OCI-LY3 (cell line): Measurements from ENCODE around the gene PPP2R2C.

Experiments used
- H2AFZ ChIP-seq: fragments of 200-600, 300-600 bp; shearing (Covaris generic); 2 replicates; pipeline ENCODE4 v1.6.0; 2014; ENCODE audit warnings: antibody characterized with exemption, low read depth, low read length
- H3K27ac ChIP-seq: fragments of 200-600, 300-600 bp; sonication (generic); 2 replicates; pipeline ENCODE4 v1.5.1; 2014; ENCODE audit warnings: mild to moderate bottlenecking, low read length, moderate library complexity, mixed read lengths
- H3K27me3 ChIP-seq: fragments of 200-600, 300-600 bp; sonication (generic); 2 replicates; pipeline ENCODE4 v1.6.1; 2014; ENCODE audit warnings: low read depth, low read length, mixed read lengths
- H3K36me3 ChIP-seq: fragments of 200-600, 300-600 bp; sonication (generic); replicated peaks from 2 replicates; pipeline ENCODE3; 2014; ENCODE audit warnings: low read depth, low read length, mixed read lengths
- H3K4me1 ChIP-seq: fragments of 300-600, 200-600 bp; sonication (generic); 2 replicates; pipeline ENCODE4 v1.6.1; 2014; ENCODE audit warnings: low read length, mixed read lengths
- H3K4me2 ChIP-seq: fragments of 200-600, 300-600 bp; sonication (generic); 2 replicates; pipeline ENCODE4 v1.6.1; 2014; ENCODE audit warnings: low read length, mixed read lengths
- H3K4me3 ChIP-seq: fragments of 300-600, 200-600 bp; sonication (generic); 2 replicates; pipeline ENCODE4 v1.5.1; 2014; ENCODE audit warnings: antibody characterized with exemption, mild to moderate bottlenecking, low read length, moderate library complexity
- H3K79me2 ChIP-seq: fragments of 300-600, 200-600 bp; shearing (Covaris generic); 2 replicates; pipeline ENCODE4 v1.6.1; 2014; ENCODE audit warnings: mild to moderate bottlenecking, low read length, mixed read lengths
- H3K9ac ChIP-seq: fragments of 300-600, 200-600 bp; shearing (Covaris generic); 2 replicates; pipeline ENCODE4 v1.6.0; 2014; ENCODE audit warnings: mild to moderate bottlenecking, low read length, moderate library complexity
- H3K9me3 ChIP-seq: fragments of 200-600, 300-600 bp; shearing (Covaris generic); 2 replicates; pipeline ENCODE4 v1.6.1; 2014; ENCODE audit warnings: low read length, mixed read lengths; ENCODE audit not compliant: insufficient read depth
- H4K20me1 ChIP-seq: fragments of 200-600, 300-600 bp; sonication (generic); 2 replicates; pipeline ENCODE4 v1.6.1; 2016; ENCODE audit warnings: low read length, mixed read lengths; ENCODE audit not compliant: insufficient read depth
- EZH2phosphoT487 ChIP-seq: fragments of 200-600 bp; shearing (Covaris generic); IDR thresholded peaks from 2 replicates; pipeline ENCODE4 v1.6.1; 2018; ENCODE audit warnings: antibody characterized with exemption, mixed run types, low read depth
- TF ChIP-seq, protein P1 (sequence below): fragments of 200-600, 300-600 bp; sonication (generic); IDR thresholded peaks from 2 replicates; pipeline ENCODE4 v1.5.1; 2014; ENCODE audit warnings: antibody characterized with exemption, low read length, low read depth

The PPP2R2C gene

DNA sequence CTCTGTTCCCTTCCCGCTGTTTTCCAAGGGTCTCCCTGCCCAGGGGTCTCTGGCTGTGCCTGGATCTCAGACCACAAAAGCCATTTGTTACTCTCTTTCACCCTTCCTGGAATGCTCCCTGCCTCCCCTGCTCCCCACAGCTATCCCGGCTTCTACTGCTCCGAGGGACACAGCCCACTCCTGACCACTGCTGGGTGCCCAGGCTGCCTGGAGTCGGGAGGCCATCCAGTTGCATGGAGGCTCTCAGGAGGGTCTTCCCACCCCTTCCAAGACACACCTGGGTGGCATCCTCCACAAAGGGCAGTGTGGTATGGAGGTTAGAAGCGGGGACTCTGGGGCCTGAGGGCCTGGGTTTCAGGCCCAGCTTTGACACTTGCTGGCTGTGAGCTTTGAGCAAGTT lies 101.1 kb downstream of the PPP2R2C start:
- Histone ChIP-seq H2AFZ (no peak overlapping the region), H3K9ac (no peak overlapping the region), H3K27ac (no peak overlapping the region), H3K36me3 (no peaks in the 10 kb centered on the region), H4K20me1 (no peaks in the 10 kb centered on the region), H3K4me3 (no peak overlapping the region), H3K79me2 (no peaks in the 10 kb centered on the region), H3K4me2 (no peak overlapping the region), H3K4me1 (no peaks in the 10 kb centered on the region), H3K27me3 (peaks cover 9% of the 10 kb centered on the region; the same call in 1 of the 2 replicates), H3K9me3 (no peaks in the 10 kb centered on the region)
- TF ChIP-seq, protein P1, sequence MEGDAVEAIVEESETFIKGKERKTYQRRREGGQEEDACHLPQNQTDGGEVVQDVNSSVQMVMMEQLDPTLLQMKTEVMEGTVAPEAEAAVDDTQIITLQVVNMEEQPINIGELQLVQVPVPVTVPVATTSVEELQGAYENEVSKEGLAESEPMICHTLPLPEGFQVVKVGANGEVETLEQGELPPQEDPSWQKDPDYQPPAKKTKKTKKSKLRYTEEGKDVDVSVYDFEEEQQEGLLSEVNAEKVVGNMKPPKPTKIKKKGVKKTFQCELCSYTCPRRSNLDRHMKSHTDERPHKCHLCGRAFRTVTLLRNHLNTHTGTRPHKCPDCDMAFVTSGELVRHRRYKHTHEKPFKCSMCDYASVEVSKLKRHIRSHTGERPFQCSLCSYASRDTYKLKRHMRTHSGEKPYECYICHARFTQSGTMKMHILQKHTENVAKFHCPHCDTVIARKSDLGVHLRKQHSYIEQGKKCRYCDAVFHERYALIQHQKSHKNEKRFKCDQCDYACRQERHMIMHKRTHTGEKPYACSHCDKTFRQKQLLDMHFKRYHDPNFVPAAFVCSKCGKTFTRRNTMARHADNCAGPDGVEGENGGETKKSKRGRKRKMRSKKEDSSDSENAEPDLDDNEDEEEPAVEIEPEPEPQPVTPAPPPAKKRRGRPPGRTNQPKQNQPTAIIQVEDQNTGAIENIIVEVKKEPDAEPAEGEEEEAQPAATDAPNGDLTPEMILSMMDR, result no peak
- TF ChIP-seq EZH2phosphoT487, result no peak

DNA sequence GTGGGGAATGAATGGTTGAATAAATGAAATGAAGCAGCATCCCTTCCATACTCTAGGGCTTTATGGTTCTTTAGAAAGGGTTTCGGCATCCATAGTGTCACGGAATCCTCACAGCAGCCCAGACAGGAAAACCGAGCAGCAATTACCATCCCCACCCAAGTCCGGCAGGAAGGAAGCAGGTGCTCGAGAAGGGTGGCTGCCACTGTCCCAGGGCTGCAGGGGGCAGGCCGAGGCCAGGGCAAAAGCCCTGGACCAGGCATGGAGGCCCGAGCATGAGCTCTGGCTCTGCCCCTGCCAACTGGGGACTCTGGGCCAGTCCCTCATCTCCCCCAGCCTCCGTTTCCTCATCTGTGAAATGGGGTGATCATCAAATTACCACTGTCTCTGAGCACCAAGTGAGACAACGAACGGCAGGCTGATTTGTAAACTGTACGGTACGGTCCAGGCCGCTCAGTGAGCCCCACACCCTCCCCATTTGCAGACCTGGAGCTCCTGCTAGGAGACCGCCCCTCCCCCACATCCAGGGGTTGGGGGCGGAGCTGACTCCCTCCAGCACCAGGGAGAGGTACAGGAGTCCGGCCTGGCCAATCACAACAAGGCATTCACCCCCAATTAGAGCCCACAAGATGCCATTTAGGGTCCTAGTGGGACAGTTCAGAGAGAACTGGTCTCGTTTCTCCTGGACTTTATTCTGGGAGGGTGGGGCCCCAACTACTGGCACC lies 102.3 kb downstream of the PPP2R2C start:
- no peaks in the 10 kb centered on the region for H3K36me3 ChIP-seq
- H3K4me2 ChIP-seq, result no peak overlapping the region

DNA sequence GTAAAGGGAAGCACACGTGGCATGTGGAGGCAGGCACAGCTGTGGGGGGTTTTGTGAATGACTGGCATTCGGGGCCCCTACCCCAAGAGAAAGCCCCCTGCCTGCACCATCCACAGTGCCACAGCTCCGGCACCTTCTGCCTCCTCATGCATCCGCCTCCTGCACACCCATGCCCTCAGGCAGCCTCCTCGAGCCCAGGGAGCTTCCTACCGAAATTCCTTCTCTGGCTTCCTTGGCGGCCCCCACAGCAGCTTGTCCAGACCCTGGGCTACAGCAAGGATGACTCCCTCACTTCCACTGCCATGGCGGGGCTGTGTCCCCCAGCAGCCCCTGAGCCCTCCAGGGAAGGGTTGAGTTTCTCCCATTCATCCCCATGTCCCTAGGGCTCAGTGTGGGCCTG lies 102.9 kb downstream of the PPP2R2C start:
- Histone ChIP-seq H4K20me1 (no peaks in the 10 kb centered on the region), H3K27ac (no peak overlapping the region), H3K4me2 (no peak overlapping the region), H2AFZ (no peak overlapping the region), H3K9me3 (no peaks in the 10 kb centered on the region), H3K9ac (no peak overlapping the region), H3K36me3 (no peaks in the 10 kb centered on the region), H3K4me3 (no peak overlapping the region), H3K4me1 (no peaks in the 10 kb centered on the region), H3K27me3 (peaks cover 17% of the 10 kb centered on the region), H3K79me2 (no peaks in the 10 kb centered on the region)
- TF ChIP-seq, protein P1, result no peak
- no peak for TF ChIP-seq EZH2phosphoT487

More for the DNA sequence above, 102.3 kb downstream of the PPP2R2C start:
- H3K27me3 ChIP-seq, result peaks cover 17% of the 10 kb centered on the region
- no peaks in the 10 kb centered on the region for H4K20me1 ChIP-seq
- no peak overlapping the region for H3K27ac ChIP-seq
- no peaks in the 10 kb centered on the region for H3K4me1 ChIP-seq
- no peak overlapping the region for H2AFZ ChIP-seq
- H3K4me3 ChIP-seq, result no peak overlapping the region
- no peak for TF ChIP-seq EZH2phosphoT487
- TF ChIP-seq, protein P1, result no peak
- H3K9ac ChIP-seq, result no peak overlapping the region
- H3K9me3 ChIP-seq, result no peaks in the 10 kb centered on the region
- no peaks in the 10 kb centered on the region for H3K79me2 ChIP-seq

DNA sequence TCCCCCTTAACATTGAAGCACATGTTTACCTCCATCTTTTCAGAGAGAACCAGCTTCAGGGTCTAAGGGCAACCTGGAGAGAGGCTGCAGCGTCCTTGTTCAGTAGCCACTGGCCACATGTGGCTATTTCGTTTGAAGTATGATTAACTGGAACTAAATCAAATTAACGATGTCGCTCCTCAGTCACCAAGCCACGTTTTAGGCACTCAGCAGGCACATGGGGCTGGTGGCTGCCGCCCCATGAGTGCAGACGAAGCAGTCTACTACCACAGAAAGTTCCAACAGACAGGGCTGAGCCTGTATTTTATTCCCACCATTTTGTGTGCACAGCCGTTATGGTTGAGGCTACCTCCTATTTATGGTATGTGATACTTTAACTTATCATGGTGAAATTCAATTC lies 103.4 kb downstream of the PPP2R2C start:
- Histone ChIP-seq H3K4me2 (no peak overlapping the region), H2AFZ (no peak overlapping the region), H3K9ac (no peak overlapping the region), H3K27ac (no peak overlapping the region), H3K27me3 (peaks cover 17% of the 10 kb centered on the region), H4K20me1 (no peaks in the 10 kb centered on the region), H3K9me3 (no peaks in the 10 kb centered on the region), H3K4me3 (no peak overlapping the region), H3K36me3 (no peaks in the 10 kb centered on the region), H3K79me2 (no peaks in the 10 kb centered on the region), H3K4me1 (no peaks in the 10 kb centered on the region)
- TF ChIP-seq EZH2phosphoT487, result no peak
- TF ChIP-seq, protein P1, result no peak
